Suppressor macrophage treated with lipopolysaccharide for 1 hour (primary cell): Measurements from ENCODE around the gene RNF43.

Experiments
- DNase-seq, 3 donors: peaks; one replicate each; pipeline ENCODE4 v3.0.0-alpha.2; 2020 to 2022

Gene RNF43

DNA sequence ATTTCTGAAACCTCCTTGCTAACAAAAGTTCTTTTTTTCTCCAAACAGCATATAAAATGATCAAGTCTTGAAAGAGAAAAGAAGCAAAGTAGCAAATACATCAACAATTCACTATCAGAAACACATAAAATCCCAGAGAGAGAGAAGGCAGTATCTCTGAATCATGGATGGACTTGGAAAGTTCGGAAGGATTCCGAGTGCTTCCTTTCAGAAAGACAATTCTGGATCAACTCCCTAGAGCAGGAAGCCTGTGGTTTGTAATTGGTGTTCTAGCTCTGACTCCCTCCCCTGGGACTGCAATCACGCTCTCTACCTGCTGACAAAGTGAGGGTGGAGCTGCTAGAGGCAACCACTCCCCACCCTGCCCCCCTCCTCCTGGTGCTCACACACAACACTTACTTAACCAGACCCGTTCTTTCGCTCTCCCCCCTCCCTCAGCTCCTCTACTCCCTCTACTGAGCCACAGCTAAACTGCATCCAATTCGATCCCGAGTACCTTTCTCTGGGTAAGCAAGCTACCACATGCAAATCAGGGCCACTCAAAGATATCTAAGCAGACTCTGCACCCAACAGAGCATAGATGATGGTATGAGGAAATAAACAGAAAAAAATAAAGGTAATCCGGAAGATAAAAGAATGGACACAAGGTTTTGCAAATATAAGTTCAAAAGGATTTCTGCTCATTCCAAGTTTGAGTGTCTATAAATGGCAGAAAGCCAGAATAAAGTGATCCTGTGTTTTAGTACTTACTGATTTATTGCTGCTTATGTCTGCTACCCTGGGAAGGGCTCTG, at the start of gene RNF43:
Gene RNF43, minus strand, starts transcription at position 235 of the 793 bp plus-strand sequence. CDS start 1,957 bp downstream, outside the sequence.
- peak; percentile 78 to 84 (median 82) for DNase-seq

- no peak for DNase-seq
These were observed 38.2 kb upstream of the RNF43 start for GRCh38 chr17:58455491-58455890.

GRCh38 chr17:58452738-58453137, 35.4 kb upstream of the RNF43 start:
- peak in 1 of 3 donors; percentile 10 for DNase-seq

DNA sequence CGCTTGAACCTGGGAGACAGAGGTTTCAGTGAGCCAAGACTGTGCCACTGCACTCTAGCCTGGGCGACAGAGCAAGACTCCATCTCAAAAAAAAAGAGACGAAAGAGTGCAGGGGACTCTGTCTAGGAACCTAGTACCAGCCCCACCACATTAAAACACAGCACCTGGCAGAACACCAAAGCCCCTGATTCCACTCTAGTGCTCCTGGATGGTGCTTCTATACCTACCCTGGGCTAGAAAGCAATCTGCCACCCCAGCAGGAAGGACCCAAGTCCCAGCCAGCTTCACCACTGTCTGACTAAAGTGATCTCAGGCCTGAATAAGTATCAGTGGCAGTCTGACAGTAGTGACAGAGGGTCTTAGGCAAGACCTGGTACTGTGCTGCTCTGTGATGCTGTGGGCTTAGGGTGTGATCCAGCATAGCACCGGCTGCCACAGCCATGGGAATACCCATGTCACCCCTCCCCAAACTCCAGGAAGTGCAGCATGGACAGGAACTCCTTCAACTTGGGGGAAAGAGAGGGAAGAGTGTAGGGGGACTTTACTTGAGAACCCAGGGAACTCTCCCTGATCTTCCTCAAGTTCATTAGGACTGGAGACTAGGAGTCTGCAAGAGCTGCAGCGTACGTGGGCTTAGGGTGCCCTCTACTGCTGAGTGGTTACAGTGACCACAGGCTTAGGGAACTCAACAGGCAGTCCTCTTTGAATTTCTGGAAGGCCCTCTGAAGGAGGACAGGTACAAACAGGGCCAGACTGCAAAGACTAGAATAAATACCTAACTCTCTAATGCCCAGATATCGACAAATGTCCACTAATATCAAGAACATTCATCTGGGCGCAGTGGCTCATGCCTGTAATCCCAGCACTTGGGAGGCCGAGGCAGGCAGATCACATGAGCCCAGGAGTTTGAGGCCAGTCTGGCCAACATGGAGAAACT, 30.0 kb upstream of the RNF43 start:
- DNase-seq, result peak; percentile 88 to 89 (median 89)

DNA sequence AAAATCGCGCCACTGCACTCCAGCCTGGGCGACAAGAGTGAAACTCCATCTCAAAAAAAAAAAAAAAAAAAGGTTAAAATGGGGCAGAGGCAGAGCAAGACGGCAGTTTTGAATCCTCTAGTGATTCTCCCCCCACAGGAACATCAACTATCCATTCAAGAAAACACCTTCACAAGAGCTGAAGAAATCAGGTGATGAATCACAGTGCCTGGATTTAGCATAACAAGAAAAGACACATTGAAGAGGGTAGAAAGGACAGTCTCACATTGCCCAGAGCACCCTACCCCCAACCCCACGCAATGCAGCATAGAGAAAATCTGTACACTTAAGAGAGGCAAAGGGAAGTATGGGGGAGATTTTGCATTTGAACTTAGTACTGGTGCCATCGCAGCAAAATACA, 28.8 kb upstream of the RNF43 start:
- no peak for DNase-seq

- DNase-seq, result no peak
These were observed 19.5 kb upstream of the RNF43 start for GRCh38 chr17:58436805-58437239.

DNA sequence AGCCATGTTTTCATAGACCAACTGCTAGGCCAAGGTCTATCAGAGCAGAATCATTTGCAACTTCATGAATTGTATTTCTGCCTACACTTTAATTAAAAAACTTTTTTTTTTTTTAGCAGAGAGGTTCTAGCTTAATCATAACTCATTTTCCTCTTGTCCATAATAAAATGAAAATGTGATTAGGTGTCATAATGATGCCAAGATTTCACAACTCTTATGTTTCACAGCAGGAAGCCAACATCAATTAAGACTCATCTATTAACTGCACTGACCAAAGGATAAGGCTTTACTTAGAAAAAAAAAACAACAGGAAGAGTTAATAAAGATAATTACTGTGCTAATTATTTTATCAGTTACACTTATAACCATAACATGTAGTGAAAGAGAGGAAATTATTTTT, 18.9 kb upstream of the RNF43 start:
- DNase-seq, result no peak

DNA sequence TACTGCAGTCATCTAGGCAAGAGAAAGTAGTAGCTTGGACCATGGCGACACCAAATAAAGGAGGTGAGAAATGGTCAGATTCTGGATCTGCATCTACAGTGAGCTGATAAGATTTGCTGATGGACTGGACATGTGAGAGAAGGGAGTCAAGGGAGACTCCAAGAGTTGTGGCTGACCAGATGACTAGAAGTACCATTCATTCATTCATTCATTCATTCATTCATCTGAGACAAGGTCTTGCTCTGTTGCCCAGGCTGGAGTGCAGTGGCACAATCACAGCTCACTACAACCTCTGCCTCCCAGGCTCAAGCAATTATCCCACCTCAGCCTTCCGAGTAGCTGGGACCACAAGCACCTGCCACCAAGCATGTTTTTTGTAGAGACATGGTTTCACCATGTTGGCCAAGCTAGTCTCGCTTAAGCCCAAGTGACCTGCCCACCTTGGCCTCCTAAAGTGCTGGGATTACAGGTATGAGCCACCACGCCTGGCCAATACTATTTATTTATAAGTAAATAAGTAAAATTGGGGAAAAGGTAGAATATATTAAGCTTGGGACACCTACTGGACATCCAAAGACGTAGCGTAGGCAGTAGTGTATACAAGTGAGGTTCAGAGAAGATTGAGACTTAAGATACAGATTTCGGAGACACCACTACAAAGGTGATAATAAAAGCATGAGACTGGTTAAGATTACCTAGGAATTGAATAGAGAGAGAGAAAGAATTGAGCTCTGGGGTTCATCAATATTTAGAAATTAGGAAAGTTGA, 15.7 kb upstream of the RNF43 start:
- no peak for DNase-seq

DNA sequence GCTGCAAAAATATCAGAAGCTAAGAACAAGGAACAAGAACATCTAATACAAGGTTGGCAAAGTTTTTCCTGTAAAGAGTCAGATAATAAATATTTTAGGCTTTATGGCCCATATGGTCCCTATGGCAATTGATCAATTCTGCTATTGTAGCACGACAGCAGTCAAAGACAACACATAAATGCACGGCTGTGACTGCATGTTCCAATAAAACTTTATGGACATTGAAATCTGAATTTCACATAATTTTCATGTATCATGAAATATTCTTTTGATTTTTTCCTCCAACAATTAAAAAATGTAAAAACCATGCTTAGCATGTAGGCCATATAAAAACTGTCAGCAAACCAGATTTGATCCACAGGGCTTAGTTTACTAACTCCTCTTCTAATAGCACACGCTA, 10.5 kb upstream of the RNF43 start:
- DNase-seq, result no peak

- DNase-seq, result peak in 2 of 3 donors; percentile 9 to 39
These were observed 4.4 kb upstream of the RNF43 start for GRCh38 chr17:58421711-58422110.

DNA sequence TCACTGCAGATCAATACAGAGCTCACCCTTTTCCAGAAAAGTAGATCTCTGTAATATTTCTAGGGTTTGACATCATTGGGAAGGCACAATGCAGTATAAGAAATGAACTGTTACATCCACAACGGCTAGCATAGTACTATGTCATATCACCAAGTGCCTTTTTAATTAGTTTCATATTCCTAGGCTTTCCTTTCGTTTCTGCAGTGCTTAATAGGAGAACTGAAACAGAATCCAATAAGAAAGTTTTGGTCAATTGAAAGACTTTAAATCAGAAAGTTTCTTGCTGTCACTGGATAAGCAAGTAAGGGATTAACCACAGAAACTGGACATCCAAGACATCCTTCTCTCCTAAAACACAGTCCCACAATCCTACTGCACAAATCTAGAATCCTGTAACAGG, 3.5 kb upstream of the RNF43 start:
- DNase-seq, result peak; percentile 45 to 85 (median 57)

DNA sequence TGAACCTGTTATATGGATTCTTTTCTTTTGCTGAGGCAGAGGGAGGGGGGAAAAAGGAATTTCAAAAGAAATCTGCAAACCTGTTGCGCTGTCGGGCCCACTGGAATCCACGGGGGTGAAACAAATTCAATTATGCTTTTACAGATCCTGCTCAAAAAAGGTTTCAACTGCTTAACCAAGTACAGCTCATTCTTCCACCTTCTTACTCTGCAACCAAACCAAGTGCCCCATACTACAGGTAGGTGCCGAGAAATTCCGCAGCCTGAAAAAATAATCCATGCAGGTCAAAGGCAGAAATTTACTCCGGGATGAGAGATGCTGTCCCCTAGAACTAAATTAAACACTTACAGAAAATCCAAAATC, 416 bp downstream of the RNF43 start:
- no peak for DNase-seq

- DNase-seq, result no peak
These were observed 938 bp downstream of the RNF43 start for GRCh38 chr17:58416396-58416795.

DNA sequence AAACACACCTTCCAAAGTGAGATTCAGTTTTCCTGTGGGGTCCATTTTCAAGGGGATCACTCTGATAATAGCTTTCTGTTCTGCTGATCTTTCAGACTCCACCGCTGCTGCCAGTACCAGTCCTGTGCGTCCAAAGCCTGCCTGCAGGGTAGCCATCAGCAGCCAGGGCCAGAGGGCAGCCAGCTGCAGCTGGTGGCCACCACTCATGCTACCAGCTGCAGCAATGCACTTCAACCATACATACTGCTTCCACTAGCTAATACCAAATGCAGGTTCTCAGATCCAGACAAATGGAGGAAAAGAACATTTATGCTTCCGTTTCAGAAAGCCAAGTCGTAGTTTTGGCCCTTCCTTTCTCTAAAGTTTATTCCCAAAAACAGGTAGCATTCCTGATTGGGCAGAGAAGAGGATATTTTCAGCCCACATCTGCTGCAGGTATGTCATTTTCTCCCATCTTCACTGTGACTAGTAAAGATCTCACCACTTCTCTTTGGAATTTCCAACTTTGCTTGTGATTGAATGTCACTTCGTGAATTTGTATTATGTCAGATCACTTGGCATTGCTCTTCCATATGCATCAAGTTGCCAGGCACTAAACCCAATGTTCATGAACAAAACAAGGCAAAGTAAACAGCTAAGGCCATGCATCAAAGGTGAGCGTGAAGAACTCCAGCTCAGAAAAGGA, 1.8 kb downstream of the RNF43 start:
- DNase-seq, result peak; percentile 7 to 23 (median 17)

DNA sequence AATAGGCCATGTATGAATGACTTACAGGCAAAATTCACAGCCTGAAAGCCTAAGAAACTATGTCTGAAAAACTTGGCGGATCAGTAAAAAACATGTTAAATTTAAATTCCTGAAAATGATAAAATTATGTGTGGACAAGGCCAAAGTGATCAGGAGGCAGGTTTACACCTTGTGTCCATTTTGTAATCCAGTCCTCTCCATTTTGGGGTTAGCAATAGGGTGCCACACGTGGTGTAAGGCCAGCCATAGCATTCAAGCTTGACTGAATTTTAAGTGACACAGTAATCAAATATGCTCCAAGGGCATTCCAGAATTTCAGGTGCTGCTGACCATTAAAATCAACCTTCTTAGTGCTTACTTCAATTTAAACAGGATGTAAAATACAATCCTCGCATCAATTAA, 2.7 kb downstream of the RNF43 start:
- no peak for DNase-seq

DNA sequence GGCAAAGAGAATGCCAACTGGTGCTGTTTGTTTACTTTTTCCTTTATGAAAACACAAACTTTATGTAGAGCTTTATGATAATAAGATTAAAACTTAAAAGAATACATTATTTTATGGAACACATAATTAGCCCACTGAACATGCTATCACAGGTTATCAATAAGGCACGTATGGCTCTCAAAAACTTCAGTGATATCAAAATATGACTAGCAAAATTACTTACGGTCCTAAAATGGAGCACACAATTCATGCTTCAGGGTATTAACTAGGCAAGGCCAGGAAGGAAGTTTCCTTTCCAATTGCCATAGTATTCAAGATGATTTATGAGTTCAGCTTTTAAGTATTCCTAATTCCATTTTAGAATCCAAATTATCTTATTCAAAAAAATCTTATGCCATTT, 3.6 kb downstream of the RNF43 start:
- no peak for DNase-seq

- no peak for DNase-seq
These were observed 4.3 kb downstream of the RNF43 start for GRCh38 chr17:58412961-58413586.

DNA sequence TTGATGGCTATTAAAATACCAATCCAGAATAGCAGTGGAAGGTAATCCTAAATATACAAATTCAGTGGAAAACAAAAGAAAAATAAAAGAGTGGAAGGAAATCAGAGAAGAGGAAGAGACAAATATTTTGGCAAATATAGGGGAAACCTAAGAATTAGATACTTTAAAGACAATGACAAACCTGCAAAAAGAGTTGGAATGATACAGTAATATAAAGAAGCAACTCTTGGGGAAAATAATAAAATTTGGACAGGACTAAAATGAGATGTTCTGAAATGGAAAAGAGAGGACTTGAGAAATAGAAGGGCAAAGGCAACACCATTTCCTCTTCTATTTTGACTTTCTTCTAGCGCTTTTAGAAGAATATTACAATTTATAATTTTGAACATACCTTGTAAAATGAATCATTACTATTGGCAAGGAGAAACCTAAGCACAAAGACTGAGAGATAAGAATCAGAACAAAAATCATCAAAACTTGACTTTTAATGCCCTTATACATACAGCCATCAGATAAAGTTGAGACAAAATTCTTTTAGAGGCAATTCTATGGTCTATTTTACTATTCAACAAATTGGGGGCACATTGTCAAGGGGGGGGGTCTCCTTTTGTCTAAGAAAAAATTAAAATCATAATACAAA, 5.2 kb downstream of the RNF43 start:
- no peak for DNase-seq

GRCh38 chr17:58411408-58411894, 5.9 kb downstream of the RNF43 start:
- no peak for DNase-seq

- no peak for DNase-seq
These were observed 6.5 kb downstream of the RNF43 start for GRCh38 chr17:58410714-58411407.

DNA sequence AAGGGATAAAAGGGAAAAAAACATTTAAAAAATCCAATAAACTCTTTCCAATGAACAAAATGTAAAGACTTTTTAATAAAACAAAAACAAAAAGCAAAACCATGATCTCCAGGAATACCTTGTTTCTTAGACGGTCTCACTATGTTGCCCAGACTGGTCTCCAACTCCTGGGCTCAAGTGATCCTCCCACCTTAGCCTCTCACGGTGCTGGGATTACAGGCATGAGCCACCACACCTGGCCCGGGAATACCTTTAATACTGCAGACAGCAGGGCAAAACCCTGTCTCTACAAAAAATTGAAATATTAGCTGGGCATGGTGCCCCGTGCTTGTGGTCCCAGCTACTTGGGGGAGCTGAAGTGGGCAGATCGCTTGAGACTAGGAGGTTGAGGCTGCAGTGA, 7.9 kb downstream of the RNF43 start:
- no peak for DNase-seq
